Left colon (tissue), 2 donors: ENCODE results near the gene OR9Q1. TPM values are rescaled to one million over a fixed set of nuclear protein-coding genes. Genes with fewer than 3 reads are reported as not detected.
"Not testable (repeated sequence)": the region's sequence is repeated elsewhere in the genome, so short reads cannot be mapped to it uniquely, and the experiment has no call there.

Source experiments
- ATAC-seq: fragments of 200-7000 bp; cut with Tn5 transposase; one replicate; pipeline ENCODE4 v1.9.1; 2020; ENCODE audit warnings: mild to moderate bottlenecking, moderate library complexity
- DNase-seq, 2 donors: peaks; one replicate each; pipeline ENCODE4 v3.0.0-alpha.2; 2020
- intact Hi-C, 2 donors: fragments of 100-400 bp; cut with DNase I in 1 of 2; cut with micrococcal nuclease in 1 of 2; formaldehyde crosslinking; loops; one replicate each; pipeline versions ENCODE4 v1.11.2 to v1.14.0; 2022; cut with DNase I, micrococcal nuclease
- long read RNA-seq: library from polyadenylated mRNA; unstranded; transcript quantifications from one replicate; pipeline ENCODE4 v2.0.0, GENCODE V29; 2021
- total RNA-seq, 2 donors: library from RNA; stranded (reverse); fragmentation: NEBNext Ultra II Directional; extraction: Animal tissue kit (Norgen Biotek cat#: 25700); gene quantifications; one replicate each; pipeline ENCODE4 v1.2.1, GENCODE V29; 2021
- donor health status: DM: no; HTN: no; CAD: no.
- donor health status: DM: yes; HTN: yes; CAD: no.

The OR9Q1 gene, protein sequence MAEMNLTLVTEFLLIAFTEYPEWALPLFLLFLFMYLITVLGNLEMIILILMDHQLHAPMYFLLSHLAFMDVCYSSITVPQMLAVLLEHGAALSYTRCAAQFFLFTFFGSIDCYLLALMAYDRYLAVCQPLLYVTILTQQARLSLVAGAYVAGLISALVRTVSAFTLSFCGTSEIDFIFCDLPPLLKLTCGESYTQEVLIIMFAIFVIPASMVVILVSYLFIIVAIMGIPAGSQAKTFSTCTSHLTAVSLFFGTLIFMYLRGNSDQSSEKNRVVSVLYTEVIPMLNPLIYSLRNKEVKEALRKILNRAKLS
- total RNA-seq, result not detected
- long read RNA-seq, result 0 reads

GRCh38 chr11:58023435-58023931 is at the start of gene OR9Q1:
OR9Q1 (plus strand) TSS chr11:58023881; CDS start chr11:58179445, 155,564 bp downstream.
- DNase-seq (no peak), ATAC-seq (peak; percentile 65)
- intact Hi-C loops, result no loop called here

- intact Hi-C loops, result no loop called here
- DNase-seq (no peak), ATAC-seq (no peak)
Observed at GRCh38 chr11:57974132-57974531, 49.5 kb upstream of the OR9Q1 start.

- ATAC-seq, result no peak
- no peak for DNase-seq
- intact Hi-C loops, result no loop called here
Observed at GRCh38 chr11:57974848-57975601, 48.7 kb upstream of the OR9Q1 start.

GRCh38 chr11:57977709-57978108 is 46.0 kb upstream of the OR9Q1 start:
- intact Hi-C loops, result no loop called here
- ATAC-seq (no peak), DNase-seq (no peak)

DNA sequence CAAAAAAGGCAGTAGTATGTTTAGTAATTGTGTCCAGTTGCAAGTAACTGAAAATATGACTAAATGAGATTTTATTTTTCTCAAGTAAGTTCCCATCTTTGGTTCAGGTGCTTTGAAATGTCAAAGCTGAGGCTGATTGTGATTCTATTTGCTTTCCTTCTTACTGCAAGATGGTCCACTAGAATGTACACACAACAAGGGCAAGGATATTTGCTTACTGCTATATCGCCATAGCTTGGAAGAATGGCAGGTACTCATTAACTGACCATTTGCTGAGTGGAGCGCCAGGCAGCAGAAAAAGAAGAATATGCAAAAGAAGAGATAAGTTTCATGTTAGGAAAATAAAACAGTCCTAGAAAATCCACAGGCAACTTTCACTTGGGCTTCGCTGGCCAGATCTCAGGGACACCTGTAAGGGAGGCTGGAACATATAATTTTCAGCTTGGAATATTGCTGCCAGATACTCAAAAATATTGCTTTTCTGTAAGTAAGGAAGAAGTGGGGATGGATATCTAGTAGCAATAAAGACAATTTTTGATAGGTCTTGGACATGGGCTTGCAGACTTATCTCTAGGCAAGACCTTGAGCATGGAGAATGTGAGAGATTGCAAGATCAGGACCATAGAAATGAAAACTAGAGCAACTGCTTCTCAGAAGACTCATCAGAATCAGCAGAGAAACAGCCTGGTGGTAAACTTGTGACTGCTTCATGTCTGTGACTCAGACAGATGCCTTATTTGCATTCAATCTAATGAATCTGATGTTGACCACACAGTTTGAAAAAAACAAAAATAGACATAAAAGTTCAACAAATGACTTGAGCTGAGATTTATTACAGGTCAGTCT is 44.8 kb upstream of the OR9Q1 start:
- no peak for DNase-seq
- no peak for ATAC-seq
- intact Hi-C loops, result no loop called here

DNA sequence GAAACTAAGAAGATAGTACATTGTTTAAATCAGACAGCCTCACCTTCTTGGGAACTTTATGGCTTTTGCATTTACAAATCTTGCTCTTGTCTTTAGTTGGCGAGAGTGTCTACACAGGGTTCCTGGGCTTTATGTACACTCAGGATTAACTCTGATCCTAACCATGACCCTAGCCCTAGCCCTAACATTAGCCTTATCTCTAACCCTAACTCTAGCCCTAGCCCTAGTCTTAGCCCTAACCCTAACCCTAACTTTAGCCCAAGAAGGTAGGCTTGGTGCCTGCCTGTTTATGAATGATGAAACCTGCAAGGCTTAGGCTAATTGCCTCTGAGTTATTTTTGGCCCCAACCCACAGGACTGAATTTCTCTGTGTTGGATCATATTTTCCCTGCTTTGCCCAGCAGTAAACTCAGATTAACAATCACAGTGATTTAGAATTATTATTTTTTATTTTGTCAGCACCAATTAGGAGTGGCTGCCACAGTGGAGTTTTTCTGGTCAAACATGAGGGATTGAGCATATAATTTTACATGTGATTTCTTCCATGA is 44.1 kb upstream of the OR9Q1 start:
- intact Hi-C loops, result no loop called here
- no peak for DNase-seq
- no peak for ATAC-seq

- DNase-seq (no peak), ATAC-seq (no peak)
- intact Hi-C loops, result no loop called here
Observed at GRCh38 chr11:57980201-57980600, 43.5 kb upstream of the OR9Q1 start.

- DNase-seq (no peak), ATAC-seq (no peak)
- intact Hi-C loops, result no loop called here
Observed at GRCh38 chr11:57981536-57981935, 42.1 kb upstream of the OR9Q1 start.

GRCh38 chr11:57982776-57983175 is 40.9 kb upstream of the OR9Q1 start:
- DNase-seq (no peak), ATAC-seq (no peak)
- intact Hi-C loops, result no loop called here

DNA sequence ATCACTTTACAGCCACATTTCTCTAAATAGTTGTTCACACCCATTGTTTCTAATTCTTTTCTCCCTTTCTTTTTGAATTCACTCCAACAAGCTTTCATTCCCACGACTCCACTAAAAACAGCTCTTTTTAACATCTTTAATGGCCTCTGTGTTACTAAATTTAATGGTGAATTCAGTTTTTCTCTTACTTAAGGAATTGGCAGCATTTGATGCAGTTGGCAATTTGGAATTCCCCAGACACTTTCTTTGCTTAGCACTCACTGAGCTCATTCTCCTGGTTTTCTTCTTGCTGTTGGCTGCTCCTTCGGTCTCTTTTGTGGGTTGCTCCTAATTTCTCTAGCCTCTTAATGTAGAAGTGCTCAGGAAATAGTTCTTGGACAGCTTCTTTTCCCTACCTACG is 40.5 kb upstream of the OR9Q1 start:
- DNase-seq, result no peak
- no peak for ATAC-seq
- intact Hi-C loops, result no loop called here

DNA sequence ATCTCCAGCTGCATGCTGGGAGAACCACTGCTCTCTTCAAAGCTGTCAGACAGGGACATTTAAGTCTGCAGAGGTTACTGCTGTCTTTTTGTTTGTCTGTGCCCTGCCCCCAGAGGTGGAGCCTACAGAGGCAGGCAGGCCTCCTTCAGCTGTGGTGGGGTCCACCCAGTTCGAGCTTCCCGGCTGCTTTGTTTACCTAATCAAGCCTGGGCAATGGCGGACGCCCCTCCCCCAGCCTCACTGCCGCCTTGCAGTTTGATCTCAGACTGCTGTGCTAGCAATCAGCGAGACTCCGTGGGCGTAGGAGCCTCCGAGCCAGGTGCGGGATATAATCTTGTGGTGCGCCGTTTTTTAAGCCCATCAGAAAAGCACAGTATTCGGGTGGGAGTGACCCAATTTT is 24.2 kb upstream of the OR9Q1 start:
- intact Hi-C loops, ATAC-seq, DNase-seq: not testable (repeated sequence)

- ATAC-seq, intact Hi-C loops, DNase-seq: not testable (repeated sequence)
Observed at GRCh38 chr11:58000021-58000420, 23.7 kb upstream of the OR9Q1 start.

DNA sequence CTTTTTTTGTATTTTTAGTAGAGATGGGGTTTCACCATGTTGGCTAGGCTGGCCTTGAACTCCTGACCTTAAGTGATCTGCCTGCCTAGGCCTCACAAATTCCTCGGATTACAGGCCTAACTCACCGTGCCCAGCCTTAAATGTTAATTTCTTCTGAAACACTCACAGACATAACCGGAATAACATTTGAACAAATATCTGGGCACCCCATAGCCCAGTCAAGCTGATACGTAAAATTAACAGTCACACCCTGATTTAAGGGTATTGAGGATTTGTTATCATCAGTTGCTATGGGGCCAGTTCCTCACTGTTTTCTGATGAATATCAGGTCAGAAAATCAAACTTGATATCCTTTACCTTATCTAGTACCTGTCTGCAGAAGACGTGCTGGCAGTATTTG is 23.0 kb upstream of the OR9Q1 start:
- DNase-seq, result no peak
- intact Hi-C loops, result no loop called here
- no peak for ATAC-seq

- intact Hi-C loops, result no loop called here
- no peak for ATAC-seq
Observed at GRCh38 chr11:58003036-58003435, 20.6 kb upstream of the OR9Q1 start.

GRCh38 chr11:58003591-58003990 is 20.1 kb upstream of the OR9Q1 start:
- intact Hi-C loops, result no loop called here
- ATAC-seq, result no peak

More at GRCh38 chr11:58003036-58003435, 20.6 kb upstream of the OR9Q1 start:
- no peak for DNase-seq

GRCh38 chr11:58004664-58005063 is 19.0 kb upstream of the OR9Q1 start:
- intact Hi-C loops, result no loop called here
- no peak for ATAC-seq
- DNase-seq, result no peak

More at GRCh38 chr11:58003591-58003990, 20.1 kb upstream of the OR9Q1 start:
- DNase-seq, result no peak

DNA sequence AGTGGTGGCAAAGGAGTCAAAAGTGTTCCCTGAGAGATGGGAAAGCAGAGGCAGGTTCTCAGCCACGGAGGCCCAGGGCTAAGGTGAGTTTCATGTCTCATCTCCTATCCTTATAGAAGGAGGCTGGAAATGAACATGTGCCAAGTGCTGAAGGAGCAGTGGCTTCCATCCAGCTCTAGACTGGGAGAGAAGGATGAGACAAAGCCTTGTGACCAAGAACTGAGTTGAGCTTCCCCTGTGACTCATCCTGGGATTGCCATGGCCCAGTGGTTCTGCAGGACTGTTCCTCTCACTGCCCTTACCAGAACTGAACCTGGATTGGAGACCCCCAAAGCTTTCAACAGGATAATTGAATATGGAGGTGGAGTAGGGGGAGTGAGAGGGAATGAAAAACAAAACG is 16.7 kb upstream of the OR9Q1 start:
- DNase-seq (no peak), ATAC-seq (no peak)
- intact Hi-C loops, result no loop called here

DNA sequence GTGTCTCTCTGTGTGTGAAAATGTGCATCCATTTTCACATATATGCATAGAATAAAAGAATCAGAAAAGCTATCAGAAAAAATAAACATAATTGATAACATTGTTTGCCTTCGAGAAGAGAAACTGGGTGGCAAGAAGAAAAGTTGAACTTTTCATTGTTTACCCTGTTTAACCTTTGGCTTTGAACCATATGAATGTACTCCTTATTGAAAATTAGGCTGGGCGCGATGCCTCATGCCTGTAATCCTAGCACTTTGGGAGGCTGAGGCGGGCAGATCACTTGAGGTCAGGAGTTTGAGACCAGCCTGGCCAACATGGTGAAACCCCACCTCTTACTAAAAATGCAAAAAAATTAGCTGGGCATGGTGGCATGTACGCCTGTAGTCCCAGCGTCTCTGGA is 11.9 kb upstream of the OR9Q1 start:
- DNase-seq, result no peak
- intact Hi-C loops, result no loop called here
- no peak for ATAC-seq

DNA sequence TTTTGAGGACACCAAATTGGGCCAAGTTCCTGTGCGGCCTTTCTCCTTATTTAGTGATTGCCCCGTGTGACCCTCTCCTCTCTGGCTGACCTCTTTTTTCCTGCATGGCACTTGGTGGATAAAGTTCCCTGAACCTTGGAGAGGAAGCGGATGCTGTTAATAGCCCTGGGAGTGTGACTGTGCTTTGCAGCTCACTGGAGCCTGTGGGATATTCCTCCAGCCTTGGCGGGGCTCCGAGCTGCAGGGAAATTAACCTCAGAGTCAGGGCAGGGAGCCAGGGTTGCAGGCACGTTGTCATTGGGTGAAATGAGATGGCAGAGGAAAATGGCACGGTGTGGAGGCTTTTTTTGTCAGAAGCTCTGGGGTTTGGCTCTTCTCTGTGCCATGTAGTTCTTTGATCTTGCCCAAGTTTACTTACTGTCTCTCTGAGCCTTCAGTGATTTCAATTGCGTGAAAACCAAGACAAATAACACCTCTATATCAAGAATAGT is 965 bp downstream of the OR9Q1 start:
- peak; percentile 94 for ATAC-seq
- intact Hi-C loops, result no loop called here

More for the DNA sequence above, 965 bp downstream of the OR9Q1 start:
- DNase-seq, result peak; percentile 41 to 75
